T follicular helper cell (primary cell): ENCODE results near the gene GLT1D1.

Experiments
- DNase-seq: peaks from one replicate; pipeline ENCODE4 v3.0.0-alpha.2; 2020; ENCODE audit warnings: low read depth

The GLT1D1 gene

DNA sequence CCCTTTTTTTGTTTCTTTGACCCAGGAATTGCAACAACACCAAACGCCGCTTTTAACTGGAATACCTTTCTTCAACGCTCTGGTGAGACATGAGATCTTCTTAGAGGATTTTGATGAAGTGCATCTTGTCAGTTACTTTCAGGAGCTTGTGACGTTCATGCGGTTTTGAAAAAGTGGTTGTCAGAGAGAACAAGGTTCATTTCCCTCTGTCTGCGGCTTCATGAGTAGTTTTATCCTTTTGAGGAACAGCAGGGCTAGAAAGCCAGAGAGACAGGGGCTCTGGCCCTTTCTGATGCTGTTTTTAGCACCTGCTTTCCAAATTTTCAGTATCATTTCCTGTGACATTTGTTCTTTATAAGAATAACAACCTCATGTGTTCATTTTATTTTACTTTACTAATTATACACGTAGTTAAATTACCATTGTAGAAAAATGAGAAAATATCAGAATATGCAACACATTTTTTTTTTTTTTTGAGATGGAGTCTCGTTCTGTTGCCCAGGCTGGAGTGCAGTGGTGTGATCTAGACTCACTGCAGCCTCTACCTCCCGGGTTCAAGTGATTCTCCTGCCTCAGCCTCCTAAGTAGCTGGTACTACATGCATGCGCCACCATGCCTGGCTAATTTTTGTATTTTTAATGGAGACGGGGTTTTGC, 61.8 kb downstream of the GLT1D1 start:
- DNase-seq = no peak

DNA sequence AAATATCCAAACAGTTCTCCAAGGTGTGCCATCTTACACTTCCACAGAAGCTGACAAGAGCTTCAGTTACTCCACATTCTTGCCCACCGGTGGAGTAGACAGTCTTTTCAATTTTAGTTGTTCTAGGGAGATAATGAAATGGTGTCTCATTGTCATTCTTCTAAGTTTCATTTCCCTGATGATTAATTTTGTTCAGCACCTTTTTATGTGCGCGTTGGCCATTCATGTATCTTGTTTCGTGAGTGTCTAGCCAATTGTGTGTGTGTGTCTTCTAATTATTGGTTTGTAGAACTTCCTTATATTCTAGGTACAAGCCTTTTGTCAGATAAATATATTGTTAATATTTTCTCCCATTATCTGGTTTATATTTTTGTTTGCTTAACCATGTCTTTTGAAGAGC, 63.1 kb downstream of the GLT1D1 start:
- DNase-seq = no peak

DNA sequence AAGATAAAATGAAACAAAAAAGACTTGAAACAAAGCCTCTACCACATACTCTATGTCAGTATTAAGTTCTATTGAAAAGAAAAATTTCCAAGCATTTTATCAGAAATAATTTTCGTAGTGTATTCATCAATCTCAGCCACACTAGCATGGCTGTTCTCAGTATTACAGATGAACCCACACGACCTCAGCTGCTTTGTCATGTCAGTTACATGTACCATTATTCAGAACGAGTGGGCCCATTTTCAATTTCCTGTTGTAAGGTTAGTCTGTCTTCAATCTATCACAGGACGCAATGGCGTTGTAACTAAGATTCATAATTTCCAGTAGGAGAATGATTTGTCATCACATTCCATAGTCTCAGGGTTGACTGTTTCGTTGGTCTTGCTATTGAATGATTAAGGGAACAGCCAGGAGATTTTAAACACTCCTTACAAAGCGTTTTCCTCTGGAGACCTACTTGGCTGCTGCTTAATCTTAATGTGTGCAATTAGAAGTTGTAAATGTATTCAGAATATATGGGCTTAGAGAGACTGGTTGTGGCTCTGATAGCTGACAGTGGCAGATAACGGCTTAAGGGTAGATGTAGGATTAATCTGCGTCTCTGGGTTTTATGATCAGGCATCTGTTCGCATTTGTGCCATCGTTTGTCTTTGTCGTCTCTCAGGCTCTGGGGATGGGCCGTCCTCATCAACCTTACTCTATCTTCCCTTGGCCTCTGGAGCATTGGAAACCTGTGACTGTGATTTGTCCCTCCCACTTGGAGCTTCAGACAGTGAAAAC, 65.4 kb downstream of the GLT1D1 start:
- no peak for DNase-seq

DNA sequence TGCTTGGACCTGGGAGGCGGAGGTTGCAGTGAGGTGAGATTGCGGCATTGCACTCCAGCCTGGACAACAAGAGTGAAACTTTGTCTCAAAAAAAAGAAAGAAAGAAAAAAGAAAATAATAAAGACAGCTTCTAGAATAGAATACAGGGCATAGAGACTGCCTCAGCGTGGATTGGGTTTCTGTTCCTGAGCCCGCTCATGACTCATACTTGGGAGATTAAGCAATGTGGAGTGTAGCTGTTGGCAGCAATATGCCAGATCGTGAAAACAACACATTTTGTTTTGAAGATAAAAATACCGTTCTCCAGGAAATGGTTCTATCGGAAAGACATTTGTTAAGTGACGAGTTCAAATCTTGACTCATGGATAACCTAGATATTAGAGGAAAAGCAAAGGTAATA, 67.2 kb downstream of the GLT1D1 start:
- no peak for DNase-seq

DNA sequence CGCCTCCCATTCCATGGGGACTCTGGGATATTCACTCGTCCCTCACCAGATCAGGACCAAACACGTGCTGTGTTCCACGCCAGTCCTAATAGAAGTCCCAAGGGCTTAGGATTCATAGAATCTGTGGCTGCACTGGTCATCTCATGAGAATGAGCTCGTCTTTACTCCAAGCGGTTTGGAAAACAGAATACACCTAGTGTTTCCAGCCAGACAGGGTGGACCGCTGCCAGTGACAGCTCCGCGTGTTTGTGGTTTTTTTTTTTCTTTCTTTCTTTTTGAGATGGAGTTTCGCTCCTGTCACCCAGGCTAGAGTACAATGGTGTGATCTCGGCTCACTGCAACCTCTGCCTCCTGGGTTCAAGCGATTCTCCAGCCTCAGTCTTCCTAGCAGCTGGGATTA, 75.1 kb downstream of the GLT1D1 start:
- no peak for DNase-seq

DNA sequence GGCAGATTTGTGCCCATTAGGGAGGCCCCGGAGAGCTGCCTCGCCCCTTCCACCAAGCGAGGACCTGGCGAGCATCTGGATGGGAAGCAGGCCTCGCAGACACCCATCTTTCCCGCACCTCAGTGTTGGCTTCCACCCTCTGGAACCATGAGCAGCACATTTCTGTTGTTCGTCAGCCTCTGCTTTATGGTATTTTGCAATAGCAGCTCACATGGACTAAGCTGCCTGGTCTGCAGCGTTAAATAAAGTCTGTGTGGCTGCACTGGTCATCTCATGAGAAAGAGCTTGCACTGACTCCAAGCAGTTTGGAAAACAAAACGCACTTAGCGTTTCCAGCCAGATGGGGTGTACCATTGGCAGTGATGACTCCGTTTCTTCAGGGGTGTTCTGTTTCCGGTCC, 75.8 kb downstream of the GLT1D1 start:
- DNase-seq = no peak

DNA sequence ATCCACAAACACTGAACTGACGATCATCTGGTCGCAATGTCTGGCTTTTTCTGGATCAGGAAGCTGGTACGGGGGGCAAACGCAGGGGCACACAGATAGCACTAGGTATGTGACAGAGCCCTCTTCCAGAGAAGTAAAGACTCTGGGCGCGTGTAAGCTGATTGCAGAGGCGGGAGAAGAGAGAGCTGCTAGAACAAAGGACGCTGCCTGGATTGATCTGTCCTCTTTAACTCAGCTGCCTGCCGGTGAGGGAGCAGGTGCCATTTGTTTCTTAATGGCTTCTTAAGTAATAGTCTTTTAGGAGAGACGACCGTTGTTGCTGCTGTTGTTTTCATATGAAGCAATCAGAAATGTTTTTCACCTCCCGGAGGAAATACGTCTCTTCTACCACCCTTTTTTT, 77.3 kb downstream of the GLT1D1 start:
- DNase-seq = no peak

DNA sequence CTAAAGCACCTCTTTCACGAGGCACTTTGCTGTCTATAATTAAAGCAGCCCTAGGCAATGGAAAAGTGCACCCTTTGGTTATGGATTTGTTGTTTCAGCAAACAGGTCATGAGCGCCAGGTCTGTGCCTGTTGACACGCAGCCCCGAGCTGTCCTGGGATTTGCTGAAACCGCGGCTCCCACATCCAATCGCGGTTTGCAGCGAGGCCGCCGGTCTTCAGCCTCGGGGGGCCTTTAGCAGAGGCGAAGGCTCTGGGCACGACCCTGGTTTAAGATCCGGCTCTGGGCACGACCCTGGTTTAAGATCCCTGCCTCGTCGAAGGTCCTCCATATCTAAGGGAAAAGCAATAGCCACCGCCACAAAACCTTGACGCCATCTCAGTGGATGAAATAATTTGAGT, 79.2 kb downstream of the GLT1D1 start:
- DNase-seq = no peak

DNA sequence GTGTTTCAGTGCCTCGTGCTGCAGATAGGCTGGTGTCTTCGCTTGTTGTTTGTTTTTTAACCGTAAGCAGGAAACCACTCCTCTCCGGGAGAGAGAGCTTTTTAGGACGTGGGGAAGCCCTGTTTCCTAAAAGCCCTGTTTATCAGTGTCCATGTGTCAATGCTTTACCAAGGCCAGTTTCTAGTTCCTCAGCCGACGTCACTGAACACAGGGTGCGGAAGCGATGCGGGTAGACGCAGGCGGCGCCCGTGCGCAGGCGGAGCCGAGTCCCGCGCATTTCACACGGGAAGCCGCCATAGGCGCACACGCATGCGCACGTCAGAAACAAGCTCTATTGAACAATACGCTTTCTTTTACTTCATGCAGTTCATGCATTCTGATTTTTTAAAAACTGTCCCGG, 79.8 kb downstream of the GLT1D1 start:
- DNase-seq = no peak

DNA sequence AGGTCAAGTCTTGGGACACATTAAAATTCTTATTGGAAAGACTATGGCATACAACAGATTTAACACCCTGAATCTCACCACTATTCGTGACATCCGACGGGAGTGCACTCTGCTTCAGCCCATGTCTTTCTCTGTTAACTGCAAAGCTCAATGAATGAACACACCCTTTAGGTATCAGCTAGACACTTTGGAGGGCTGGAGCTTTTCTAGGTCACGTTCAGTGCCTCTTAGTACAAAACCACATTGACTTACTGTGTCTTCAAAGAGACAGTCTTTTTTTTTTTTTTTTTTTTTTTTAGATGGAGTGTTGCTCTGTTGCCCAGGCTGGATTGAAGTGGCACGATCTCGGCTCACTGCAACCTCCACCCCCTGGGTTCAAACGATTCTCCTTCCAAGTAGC, 80.6 kb downstream of the GLT1D1 start:
- no peak for DNase-seq

DNA sequence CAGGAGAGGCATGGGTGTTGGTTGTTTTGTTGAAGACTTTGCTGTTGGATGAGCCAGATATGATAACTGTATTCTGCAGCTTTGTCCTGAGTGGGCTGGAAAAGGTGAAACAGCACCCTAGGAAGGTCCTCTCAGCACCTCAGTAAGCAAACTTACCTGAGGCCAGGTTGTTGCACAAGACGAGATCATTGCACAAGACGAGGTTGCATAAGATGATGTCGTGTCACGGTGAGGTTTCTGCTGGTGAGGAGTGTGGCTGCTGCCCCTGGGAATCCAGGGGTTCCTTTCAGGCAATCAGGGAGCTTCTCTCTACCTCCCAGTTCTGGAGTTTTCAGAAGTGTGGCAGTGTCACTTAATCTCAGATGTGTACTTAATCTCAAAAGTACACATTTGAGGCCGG, 85.6 kb downstream of the GLT1D1 start:
- DNase-seq = no peak

DNA sequence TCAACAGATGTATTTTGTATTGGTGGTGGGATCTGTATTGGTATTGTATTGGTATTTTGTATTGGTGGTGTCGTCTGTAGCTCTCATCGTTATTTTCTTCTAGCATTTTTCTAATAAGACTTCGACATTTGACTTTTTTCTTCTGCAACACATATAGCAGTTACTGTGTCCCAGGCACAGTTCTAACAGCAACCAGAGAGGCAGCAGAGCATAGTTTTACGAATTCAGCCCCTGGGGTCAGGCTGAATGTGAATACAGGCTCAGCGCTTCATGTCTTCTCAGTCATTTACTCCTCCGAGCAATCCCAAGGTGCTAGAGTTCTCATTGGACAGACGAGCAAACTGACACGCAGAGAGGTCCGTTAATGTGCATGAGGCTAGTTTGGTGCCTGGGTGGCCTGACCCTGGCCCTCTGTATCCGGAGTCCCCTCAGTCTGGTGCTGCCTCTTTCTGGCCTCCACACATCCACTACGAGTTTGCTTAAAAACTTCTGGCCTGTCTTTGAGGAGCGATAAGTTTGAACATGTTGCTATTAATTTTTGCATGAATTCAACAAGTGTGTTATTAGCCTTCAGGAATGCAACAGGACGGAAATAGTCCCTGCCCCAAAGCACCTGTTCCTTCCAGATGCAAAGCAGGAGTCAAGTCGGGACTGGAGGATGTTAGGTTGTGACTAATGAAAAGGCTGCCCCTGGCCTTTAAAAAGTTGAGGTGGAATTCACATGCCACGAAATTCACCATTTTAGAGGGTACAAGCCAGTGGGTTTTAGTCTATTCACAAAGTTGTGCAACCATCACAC, 87.0 kb downstream of the GLT1D1 start:
- DNase-seq = no peak

DNA sequence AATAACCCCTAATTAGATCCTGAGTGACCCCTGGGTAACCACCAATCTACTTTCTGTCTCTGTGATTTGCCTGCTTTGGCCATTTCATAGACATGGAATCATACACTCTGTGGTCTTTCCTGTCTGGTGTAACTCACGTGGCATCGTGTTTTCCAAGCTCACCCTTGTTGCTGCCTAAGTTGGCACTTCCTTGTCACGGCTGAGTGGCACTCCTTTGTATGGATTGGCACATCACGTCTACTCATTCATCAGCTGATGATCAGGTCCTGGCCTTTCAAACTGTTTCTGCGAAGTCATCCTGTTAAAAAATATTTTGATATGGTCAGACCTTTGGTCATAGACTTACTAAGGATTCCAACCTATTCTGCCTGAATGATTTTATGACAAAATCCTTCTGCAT, 87.7 kb downstream of the GLT1D1 start:
- no peak for DNase-seq

DNA sequence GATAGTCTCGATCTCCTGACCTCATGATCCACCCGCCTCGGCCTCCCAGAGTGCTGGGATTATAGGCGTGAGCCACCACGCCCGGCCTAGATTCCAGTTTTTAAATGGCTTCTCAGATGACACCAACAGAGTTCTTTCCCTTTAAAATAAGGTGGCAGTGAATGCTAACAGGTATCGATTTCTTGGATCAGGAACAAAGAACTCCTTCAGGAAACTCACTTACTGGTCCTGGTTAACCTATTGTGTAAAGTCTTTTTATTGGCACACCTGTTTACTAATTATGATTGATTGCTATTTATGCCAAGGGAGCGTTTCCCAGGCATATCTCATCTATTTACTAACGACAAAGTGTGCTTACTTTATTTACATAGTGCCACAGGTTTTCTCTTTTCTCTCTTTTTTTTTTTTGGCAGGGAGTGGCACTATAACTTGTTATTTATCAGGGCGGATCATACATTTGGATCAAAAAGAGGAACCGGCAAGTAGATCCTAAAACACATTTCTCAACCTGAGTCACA, 89.7 kb downstream of the GLT1D1 start:
- DNase-seq = no peak

DNA sequence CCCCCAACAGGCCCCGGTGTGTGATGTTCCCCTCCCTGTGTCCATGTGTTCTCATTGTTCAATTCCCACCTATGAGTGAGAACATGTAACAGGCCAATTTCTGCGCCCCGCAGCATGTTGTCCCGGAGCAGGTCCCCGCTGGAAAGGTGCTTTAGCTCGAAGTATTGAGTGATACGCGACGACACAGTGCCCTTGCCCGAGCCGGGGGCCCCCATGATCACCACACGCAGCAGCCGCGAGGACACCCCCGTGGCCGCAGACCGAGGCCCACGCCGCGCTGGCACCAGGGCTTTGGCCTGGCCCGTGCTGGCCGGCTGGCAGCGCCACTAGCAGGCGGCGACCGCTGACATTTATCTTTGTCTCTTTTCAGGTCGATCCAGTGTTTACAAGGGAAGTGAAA, 91.7 kb downstream of the GLT1D1 start:
- no peak for DNase-seq

DNA sequence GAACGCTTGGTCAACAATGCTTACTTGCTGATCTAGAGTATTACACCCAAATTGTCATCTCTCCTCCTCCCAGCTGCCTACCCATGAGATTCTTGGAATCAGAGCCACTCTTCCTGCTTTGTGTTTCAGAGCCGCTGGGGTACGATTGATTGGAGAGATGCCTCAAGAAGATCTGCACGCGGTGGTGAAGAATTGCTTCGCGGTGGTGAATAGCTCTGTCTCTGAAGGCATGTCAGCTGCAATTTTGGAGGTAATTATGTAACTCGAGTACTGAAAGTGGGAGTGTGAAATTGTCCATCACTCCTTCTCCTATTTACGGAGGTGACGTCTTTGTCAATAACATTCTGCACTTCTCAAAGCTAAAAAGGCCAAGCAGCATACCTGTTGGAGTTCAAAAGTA, 93.9 kb downstream of the GLT1D1 start:
- no peak for DNase-seq

DNA sequence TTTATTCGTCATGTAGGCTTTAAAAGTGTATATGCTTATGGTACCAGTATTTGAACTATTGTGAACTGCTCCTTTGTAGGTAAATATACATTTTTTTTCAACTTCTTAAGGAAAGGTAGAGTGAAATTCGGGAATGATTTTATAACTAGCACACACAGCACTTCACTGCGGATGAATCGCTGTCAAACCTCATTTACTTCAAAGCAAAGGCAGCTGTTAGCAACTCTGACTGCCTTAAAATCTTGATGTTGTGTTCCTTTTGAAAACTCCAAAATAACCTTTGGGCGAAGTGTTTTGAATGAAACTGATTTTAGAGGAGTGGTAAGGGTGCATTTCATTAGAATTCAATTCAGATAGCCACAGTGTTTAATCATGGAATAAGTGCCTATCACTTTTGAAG, 95.8 kb downstream of the GLT1D1 start:
- DNase-seq = no peak

DNA sequence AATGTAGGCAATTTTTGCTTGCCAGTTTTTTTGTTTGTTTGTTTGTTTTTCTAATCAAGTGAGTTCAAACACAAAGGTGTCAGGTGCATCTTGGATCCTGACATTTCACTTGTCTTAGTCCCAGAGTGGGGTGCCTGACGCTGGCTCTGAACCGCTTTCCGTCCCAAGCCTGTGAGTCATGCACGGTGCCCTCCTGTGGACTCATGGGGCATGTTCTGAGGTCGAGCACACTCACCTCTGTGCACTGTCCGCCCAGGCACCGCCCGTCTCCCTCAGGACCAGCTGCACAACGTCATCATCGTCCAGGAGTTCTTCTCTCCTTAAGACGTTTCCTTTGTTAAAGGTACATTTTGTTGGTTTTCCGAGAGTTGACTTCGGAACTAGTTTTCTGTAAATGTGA, 98.2 kb downstream of the GLT1D1 start:
- no peak for DNase-seq

DNA sequence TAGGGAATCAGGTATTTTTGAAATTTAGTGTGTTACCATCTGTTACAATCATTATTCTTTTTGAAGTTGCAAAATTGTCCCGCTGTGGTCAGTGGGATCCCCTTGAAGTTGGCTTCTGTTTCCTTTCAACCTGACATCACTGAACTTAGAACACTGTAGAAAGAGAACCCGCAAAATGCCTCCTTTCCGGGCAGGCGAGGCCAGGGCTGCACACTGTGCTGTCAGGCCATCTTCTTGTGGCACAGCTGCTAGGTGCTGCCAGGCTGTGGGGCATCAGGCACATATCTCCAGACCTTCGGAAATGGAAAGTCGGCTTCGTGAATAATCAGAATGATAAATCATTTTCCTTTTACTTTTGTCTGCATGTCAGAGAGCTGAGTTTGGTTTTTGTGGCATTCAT, 103.5 kb downstream of the GLT1D1 start:
- no peak for DNase-seq

DNA sequence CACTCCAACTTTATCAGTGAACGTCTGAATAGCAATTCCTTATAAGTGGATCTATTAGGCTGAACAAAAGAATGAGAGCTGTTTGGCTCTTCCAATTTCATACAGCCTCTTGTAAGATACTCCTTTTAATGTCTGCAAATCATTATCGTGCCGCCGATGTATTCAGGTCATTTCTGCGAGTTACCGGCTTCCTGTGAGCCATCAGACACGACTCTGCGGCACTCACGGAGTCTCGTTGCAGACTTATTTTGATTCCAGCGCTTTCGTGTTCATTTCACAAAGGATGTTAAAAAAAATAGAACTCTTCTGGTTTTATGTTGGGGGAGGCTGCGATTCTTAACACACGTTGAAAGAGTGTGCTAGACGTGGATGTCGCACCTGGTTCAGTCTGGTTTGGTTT, 106.6 kb downstream of the GLT1D1 start:
- DNase-seq = no peak

DNA sequence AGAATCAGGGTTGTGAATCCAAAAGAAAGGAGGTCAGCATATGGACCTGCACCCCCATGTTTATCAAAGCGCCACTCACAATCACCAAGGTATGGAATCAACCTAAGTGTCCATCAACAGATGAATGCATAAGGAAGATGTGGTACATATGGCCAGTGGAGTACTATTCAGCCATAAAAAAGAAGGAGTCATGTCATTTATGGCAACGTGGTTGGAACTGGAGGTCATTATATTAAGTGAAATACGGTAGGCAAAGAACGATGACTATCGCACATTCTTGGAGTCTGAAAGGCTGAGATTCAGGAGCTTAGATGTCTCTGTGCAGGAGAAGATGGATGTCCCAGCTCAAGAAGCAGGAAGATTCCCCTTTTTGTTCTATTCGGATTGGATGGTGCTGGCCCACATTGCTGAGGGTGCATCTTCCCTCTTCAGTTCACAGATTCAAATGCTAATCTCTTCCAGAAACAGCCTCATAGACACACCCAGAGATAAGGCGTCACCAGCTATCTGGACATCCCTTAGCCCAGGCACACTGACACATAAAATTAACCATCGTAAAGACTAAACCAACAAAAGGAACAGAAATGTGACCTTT, 108.1 kb downstream of the GLT1D1 start:
- no peak for DNase-seq

DNA sequence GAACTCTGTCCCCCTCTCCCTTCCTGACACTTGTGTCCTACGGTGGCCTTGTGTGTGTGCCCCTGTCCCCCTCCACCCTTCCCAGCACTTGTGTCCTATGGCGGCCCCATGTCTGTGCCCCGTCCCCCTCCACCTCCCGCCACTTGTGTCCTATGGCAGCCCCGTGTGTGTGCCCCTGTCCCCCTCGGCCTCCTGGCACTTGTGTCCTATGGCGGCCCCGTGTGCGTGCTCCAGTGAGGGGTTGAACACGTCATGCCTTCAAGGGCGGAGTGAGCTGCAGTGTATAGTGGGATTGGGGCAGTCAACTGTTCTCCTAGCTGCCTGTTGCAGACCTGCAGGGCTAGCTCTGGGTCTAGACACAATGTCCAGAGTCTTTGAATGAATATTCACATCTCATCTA, 108.7 kb downstream of the GLT1D1 start:
- DNase-seq = no peak
